Subcutaneous adipose tissue (tissue), 4 donors: ENCODE results near the gene PIK3IP1. TPM values are rescaled to one million over a fixed set of nuclear protein-coding genes. Genes with fewer than 3 reads are reported as not detected.

ENCODE experiments used
- CTCF ChIP-seq: fragments of 450-650 bp; IDR thresholded peaks from one replicate; pipeline ENCODE4 v1.5.1; 2016; ENCODE audit warnings: low read depth, mild to moderate bottlenecking, control low read depth, antibody characterized with exemption, moderate library complexity
- total RNA-seq, 4 donors: library from RNA; depleted of rRNA; stranded (reverse); fragments of >200 nt; gene quantifications; one replicate each; pipeline ENCODE4 v1.1.0, GENCODE V29; 2016

Gene PIK3IP1
- total RNA-seq, 4 donors from 2014 or later, result 39.9 to 179 (median 98.4) TPM

GRCh38 chr22:31276426-31277167, 15.7 kb downstream of the PIK3IP1 start:
- no peak for TF ChIP-seq CTCF

- no peak for TF ChIP-seq CTCF
These were observed 16.7 kb downstream of the PIK3IP1 start for GRCh38 chr22:31275576-31275975.

- TF ChIP-seq CTCF, result no peak
These were observed 17.3 kb downstream of the PIK3IP1 start for GRCh38 chr22:31275018-31275417.

GRCh38 chr22:31274017-31274416, 18.3 kb downstream of the PIK3IP1 start:
- no peak for TF ChIP-seq CTCF

- no peak for TF ChIP-seq CTCF
These were observed 19.5 kb downstream of the PIK3IP1 start for GRCh38 chr22:31272522-31273446.

- TF ChIP-seq CTCF, result no peak
These were observed 20.8 kb downstream of the PIK3IP1 start for GRCh38 chr22:31271485-31271884.

GRCh38 chr22:31271026-31271425, 21.3 kb downstream of the PIK3IP1 start:
- TF ChIP-seq CTCF, result no peak
